ENCODE measurements around the gene CD207.
"Not testable (repeated sequence)": the region's sequence is repeated elsewhere in the genome, so short reads cannot be mapped to it uniquely, and the experiment has no call there.

Gene CD207

GRCh38 chr2:70828914-70829824 is 6.4 kb downstream of the CD207 start:
- DNase-seq (ENCODE audit: low read depth) = peak; percentile 24

GRCh38 chr2:70828115-70828514 is 7.5 kb downstream of the CD207 start:
- no peak for DNase-seq (ENCODE audit: low read depth)

- no peak for DNase-seq (ENCODE audit: low read depth)
Observed at GRCh38 chr2:70827388-70827787, 8.2 kb downstream of the CD207 start.

DNA sequence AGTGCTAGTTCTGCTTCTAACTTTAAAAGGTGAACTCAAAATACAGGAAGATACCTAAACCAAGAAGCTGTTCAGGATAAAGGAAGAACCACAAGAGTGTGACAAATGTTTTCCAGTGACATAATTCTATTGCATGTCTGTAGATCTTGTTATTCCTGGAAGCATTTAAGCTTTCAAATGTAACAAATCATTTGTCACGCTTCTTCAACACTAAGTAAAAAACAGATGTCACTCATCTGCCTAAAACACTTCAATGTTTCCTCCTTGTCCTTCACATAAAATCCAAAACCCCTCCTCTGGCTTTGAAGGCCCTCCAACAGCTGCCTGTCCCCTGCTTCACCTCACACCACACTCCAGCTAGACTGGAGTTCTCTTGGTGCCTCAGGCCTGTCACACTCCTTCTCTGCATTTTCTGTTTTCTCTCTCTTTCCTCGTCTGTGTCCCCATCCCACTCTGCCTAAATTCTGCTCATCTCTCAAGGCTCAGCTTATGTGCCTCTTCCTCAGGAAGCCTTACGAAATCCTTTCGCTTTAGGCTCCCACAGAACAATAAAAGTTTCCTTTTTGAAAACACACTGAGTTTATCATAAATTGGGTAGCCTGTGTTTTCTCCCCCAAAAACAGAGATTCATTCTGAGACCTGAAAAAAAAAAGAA is 8.8 kb downstream of the CD207 start:
- no peak for DNase-seq (ENCODE audit: low read depth)

DNA sequence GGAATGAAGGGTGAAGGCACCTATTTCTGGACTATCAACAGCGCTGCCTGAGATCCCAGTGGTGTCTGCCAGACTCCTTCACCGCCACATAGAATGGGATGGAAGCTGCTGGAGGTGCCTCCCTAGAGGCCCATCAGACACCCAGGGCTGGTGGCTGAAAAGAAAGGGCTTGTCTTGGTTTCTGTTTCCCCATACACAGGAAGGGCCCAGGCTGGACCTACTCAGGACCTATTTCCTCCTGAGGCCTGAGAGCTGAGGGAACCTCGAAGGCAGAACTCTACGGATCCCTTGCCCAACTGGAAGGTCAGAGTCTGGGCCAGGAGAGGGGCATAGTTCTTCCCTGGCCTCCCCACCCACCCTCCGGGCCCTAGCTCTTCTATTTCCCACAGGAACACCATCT is 12.4 kb downstream of the CD207 start:
- DNase-seq (ENCODE audit: low read depth) = no peak

DNA sequence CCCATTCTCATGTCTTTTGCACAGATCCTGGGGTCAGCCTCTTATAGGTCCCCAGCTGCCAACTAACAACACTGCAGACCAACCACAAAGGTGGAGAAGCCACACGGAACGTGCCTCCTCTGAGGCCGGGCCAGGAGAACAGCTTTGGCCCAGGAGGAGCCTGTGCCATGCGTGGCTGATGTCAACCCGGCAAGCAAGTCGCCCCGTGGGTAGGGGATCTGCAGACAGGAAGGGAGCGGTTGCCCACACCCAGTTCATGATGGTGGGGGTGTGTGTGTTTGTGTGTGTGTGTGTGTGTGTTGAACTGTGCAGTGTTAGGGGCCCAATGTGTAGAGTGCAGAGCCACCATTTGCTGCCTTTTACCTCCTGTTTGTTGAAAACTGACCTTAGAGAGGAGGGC is 12.8 kb downstream of the CD207 start:
- no peak for DNase-seq (ENCODE audit: low read depth)

GRCh38 chr2:70820499-70820898 is 15.1 kb downstream of the CD207 start, which contains the start of gene CLEC4F:
Gene CLEC4F, minus strand, starts transcription at chr2:70820599. Its CDS starts 76 bp downstream, at chr2:70820523.
- DNase-seq (ENCODE audit: low read depth) = no peak

GRCh38 chr2:70817284-70817954 is 18.2 kb downstream of the CD207 start:
- DNase-seq (ENCODE audit: low read depth) = no peak

DNA sequence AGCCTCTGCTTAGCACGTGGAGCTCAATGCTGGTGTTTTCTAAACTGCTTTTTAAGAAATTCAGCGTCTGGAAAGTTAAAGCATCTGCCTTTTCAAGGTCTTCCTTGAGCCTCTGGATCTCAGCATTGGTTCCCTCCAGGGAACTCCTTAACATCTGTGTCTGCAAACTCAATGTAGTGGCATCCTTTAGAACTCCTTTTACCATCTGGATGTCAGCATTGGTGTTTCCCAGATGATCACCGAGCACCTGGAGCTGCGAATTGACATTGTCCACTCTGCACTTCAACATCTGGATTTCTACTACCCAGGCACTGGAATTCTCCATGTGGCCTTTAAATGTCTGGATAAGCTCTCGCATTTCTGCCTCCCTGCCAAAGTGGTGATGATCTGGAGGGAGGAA is 18.9 kb downstream of the CD207 start:
- no peak for DNase-seq (ENCODE audit: low read depth)

- DNase-seq (ENCODE audit: low read depth) = no peak
Observed at GRCh38 chr2:70808983-70809958, 26.3 kb downstream of the CD207 start.

GRCh38 chr2:70807828-70808118 is 27.8 kb downstream of the CD207 start:
- DNase-seq (ENCODE audit: low read depth) = no peak

GRCh38 chr2:70807102-70807827 is 28.4 kb downstream of the CD207 start:
- no peak for DNase-seq (ENCODE audit: low read depth)

DNA sequence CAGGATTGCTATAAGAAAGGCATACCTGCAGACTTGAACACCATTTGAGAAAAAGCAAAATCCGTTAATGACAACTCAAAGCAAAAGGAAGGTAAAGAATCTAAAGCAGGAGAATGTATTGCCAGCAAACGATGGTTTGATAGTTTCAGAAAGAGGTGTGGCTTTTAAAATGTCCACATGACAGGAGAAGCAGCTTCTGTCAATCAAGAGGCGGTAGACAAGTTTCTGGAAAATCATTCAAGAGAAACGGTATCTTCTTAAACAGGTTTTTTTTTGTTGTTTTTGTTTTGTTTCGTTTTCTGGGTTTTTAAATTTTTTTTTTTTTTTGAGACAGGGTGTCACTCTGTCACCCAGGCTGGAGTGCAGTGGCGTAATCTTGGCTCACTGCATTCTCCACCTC is 29.0 kb downstream of the CD207 start:
- no peak for DNase-seq (ENCODE audit: low read depth)

DNA sequence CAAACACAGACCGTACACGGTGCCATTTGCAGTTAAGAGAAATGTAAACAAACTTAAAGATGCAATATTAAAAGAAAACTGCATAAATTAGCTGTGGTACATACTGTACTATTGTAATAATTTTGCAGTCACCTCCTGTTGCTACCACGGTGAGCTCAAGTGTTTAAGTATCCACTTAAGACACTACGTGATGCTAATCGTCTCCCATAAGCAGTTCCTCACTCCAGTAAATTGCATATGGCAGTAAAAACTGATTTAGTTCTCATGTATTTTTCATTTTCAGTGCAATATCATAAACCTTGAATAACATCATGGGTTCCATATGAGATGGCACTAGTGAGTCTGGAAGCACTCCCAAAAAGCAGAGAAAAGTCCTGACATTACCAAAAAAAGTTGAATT is 29.6 kb downstream of the CD207 start:
- DNase-seq (ENCODE audit: low read depth) = no peak

- DNase-seq (ENCODE audit: low read depth) = no peak
Observed at GRCh38 chr2:70801607-70802263, 33.9 kb downstream of the CD207 start.

- no peak for DNase-seq (ENCODE audit: low read depth)
Observed at GRCh38 chr2:70799706-70800105, 35.9 kb downstream of the CD207 start.

DNA sequence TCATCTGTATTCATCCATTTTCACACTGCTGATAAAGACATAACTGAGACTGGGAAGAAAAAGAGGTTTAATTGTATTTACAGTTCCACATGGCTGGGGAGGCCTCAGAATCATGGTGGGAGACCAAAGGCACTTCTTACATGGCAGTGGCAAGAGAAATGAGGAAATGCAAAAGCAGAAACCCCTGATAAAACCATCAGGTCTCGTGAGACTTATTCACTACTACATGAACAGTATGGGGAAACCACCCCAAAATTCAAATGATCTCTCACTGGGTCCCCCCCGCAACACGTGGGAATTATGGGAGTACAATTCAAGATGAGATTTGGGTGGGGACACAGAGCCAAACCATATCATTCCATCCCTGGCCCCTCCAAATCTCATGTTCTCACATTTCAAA is 37.6 kb downstream of the CD207 start:
- DNase-seq (ENCODE audit: low read depth) = not testable (repeated sequence)

- DNase-seq (ENCODE audit: low read depth) = no peak
Observed at GRCh38 chr2:70797506-70797905, 38.1 kb downstream of the CD207 start.

DNA sequence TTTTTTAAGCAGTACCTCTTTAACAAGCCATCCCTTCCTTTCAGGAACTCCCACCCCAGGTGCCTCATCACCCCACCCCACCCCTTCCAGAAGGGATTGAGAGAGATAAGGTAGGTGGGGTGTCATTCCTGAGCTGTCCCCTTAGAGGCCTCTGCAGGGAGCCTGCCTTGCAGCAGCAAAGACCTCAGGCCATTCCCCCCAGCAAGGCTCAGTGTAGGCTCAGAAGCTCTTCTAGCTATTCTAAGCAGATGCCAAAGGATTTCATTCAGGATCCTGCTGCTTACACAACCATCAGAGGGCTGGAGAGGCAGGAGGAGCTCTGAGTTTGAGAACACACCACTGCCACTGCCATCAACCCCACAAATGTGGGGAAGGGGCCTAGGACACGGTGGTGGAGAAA is 39.4 kb downstream of the CD207 start:
- DNase-seq (ENCODE audit: low read depth) = no peak

DNA sequence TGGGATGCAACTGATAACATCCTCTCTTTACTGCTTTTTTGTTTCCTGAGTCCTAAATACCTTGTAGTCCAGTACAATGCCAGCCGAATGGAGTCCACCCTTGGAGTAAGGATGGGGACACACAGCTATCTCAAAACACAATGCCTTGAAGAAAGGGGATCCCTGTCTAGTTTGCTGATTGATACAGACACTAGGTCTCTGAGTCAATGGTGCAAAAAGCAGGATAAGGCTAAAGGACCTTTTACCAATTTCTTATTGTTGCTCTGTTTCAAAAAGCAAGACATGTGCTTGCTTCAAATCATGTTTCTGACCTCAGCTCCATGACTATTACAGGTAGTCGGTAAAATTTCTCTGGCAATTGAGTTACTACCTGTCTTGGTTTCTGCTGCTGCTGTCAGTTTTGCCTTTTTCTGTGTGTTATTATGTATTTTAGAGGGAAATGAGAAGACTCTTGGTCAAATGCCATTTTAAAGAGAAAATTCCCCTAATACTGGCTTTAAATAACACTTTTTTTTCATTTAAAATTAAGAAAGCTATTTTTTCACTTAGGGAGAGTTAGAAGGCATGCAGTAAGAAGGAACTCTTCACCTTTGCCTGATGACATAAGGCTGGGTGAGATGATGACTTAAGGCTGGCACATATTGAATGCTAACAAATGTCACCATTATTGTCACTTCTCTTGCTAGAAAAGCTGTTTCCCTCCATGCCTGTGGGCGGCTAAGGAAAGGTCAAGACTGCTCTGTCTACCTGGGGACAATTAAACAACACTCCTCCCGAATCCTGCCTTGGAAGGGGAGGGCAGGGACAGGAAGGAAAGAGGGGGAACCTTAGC is 40.2 kb downstream of the CD207 start:
- no peak for DNase-seq (ENCODE audit: low read depth)

Measured in iris pigment epithelial cell (primary cell).